Lower leg skin (tissue), 3 donors: Measurements from ENCODE around the gene KCNMA1.

ENCODE experiments used
- POLR2A ChIP-seq, 2 donors: fragments of 450-650 bp; IDR thresholded peaks; one replicate each; pipeline ENCODE4 v1.6.1; 2016 to 2017; ENCODE audit warnings: antibody characterized with exemption in 2 of 2, mild to moderate bottlenecking in 1 of 2, moderate library complexity in 1 of 2
- TF ChIP-seq, protein P1 (sequence below), 3 donors: fragments of 450-650 bp; IDR thresholded peaks; one replicate each; pipeline ENCODE4 v1.5.1; 2016; ENCODE audit warnings: antibody characterized with exemption in 3 of 3, mild to moderate bottlenecking in 3 of 3, moderate library complexity in 2 of 3

DNA sequence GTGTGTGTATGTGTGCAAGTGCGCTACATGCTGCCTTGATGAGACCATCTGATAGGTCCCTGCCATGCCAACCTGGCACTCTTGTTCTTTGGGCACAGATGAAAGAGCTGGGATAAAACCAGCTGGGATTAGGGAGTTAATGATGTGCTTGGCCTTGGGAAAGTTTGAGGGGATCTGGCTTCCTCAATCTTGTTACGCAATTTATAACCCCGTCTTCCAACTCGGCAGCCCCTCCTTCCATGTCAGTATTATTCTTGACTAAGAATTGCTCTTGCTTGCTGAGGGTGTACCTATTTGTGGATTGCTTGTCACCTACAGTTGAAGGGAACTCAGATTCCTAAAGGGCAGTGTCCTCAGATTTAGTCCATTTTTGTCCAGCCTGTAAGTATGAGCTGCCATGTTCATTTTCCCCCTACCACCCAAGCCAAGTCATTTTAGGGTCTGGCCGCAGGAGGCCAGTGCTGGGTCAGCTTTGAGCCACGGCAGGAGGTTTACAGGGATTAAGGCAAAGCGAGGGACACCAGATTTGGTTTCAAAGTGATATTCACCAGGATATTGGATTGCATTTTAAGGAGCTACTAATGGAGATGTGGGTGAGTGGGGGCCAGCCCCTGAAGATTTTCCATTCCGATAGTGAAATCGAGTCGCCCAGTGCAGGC lies 34.1 kb upstream of the KCNMA1 start:
- TF ChIP-seq, protein P1, sequence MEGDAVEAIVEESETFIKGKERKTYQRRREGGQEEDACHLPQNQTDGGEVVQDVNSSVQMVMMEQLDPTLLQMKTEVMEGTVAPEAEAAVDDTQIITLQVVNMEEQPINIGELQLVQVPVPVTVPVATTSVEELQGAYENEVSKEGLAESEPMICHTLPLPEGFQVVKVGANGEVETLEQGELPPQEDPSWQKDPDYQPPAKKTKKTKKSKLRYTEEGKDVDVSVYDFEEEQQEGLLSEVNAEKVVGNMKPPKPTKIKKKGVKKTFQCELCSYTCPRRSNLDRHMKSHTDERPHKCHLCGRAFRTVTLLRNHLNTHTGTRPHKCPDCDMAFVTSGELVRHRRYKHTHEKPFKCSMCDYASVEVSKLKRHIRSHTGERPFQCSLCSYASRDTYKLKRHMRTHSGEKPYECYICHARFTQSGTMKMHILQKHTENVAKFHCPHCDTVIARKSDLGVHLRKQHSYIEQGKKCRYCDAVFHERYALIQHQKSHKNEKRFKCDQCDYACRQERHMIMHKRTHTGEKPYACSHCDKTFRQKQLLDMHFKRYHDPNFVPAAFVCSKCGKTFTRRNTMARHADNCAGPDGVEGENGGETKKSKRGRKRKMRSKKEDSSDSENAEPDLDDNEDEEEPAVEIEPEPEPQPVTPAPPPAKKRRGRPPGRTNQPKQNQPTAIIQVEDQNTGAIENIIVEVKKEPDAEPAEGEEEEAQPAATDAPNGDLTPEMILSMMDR (IDR thresholded peaks at IDR 0.05): no peak
- TF ChIP-seq POLR2A (IDR thresholded peaks at IDR 0.05): no peak
